Heart right ventricle (tissue), 16 donors: ENCODE measurements around the gene IL16. TPM values are rescaled to one million over a fixed set of nuclear protein-coding genes. Genes with fewer than 3 reads are reported as not detected.

Source experiments
- ATAC-seq, 8 donors: fragments of 200-7000 bp; cut with Tn5 transposase; one replicate each; pipeline ENCODE4 v1.9.1; 2020; ENCODE audit warnings: mild to moderate bottlenecking in 8 of 8, moderate library complexity in 8 of 8, moderate number of reproducible peaks in 1 of 8
- DNase-seq, 2 donors: peaks; one replicate each; pipeline ENCODE4 v3.0.0-alpha.2; 2020
- H3K27ac ChIP-seq, 10 donors: fragments of 200-600 bp; sonication (generic) in 2 of 10; one replicate each; pipeline versions ENCODE4 v1.5.0 to v1.8.0; 2020 to 2022; ENCODE audit warnings: mild to moderate bottlenecking in 3 of 10
- H3K27me3 ChIP-seq, 7 donors: fragments of 200-600 bp; one replicate each; pipeline ENCODE4 v1.8.0; 2021 to 2022; ENCODE audit warnings: mild to moderate bottlenecking in 2 of 7
- H3K36me3 ChIP-seq, 9 donors: fragments of 200-600 bp; sonication (generic) in 1 of 9; one replicate each; pipeline versions ENCODE4 v1.5.0 to v1.8.0; 2020 to 2022; ENCODE audit warnings: mild to moderate bottlenecking in 2 of 9
- H3K4me1 ChIP-seq, 9 donors: fragments of 200-600 bp; sonication (generic) in 1 of 9; one replicate each; pipeline versions ENCODE4 v1.5.0 to v1.8.0; 2020 to 2022; ENCODE audit warnings: mild to moderate bottlenecking in 4 of 9
- H3K4me3 ChIP-seq, 10 donors: fragments of 200-600 bp; sonication (generic) in 2 of 10; one replicate each; pipeline versions ENCODE4 v1.5.0 to v1.8.0; 2020 to 2022; ENCODE audit warnings: mild to moderate bottlenecking in 7 of 10, moderate library complexity in 2 of 10
- H3K9me3 ChIP-seq, 11 donors: fragments of 200-600 bp in 10 of 11; sonication (generic) in 2 of 11; one replicate each; pipeline versions ENCODE4 v1.5.0 to v1.8.0; 2013 to 2022; ENCODE audit warnings: mild to moderate bottlenecking in 2 of 11, control low read depth in 1 of 11, moderate library complexity in 1 of 11
- CTCF ChIP-seq, 9 donors: fragments of 200-600 bp; sonication (generic) in 2 of 9; IDR thresholded peaks; one replicate each; pipeline versions ENCODE4 v1.5.0 to v1.8.0; 2021 to 2022; ENCODE audit warnings: antibody characterized with exemption in 9 of 9, mild to moderate bottlenecking in 5 of 9, moderate library complexity in 1 of 9
- WGBS, 2 donors: extraction: QIAGEN DNeasy Blood & Tissue Kit; methylation state at CpG; one replicate each; pipeline ENCODE4 v1.1.7; 2013; ENCODE audit warnings: inconsistent platforms in 1 of 2; 5-methylcytosine and 5-hydroxymethylcytosine counted together
- intact Hi-C, 10 donors: fragments of 100-400 bp; cut with DNase I; formaldehyde crosslinking; loops; one replicate each; pipeline versions ENCODE4 v1.11.1 to v1.14.2; 2022
- polyA plus RNA-seq, 2 donors: library from polyadenylated mRNA; stranded (reverse); fragments of 200-250 nt; gene quantifications; one replicate each; pipeline ENCODE4 v1.2.3, GENCODE V29; 2013
- total RNA-seq, 10 donors: library from RNA; stranded (reverse); fragmentation: NEBNext Ultra II Directional in 3 of 10; extraction: Animal tissue kit (Norgen Biotek cat#: 25700) in 3 of 10; gene quantifications; one replicate each; pipeline versions ENCODE4 v1.2.1 to v1.2.4, GENCODE V29; 2021 to 2023
- donor health status: Arrhythmogenic right ventricular cardiomyopathy.
- donor health status: ischemic (EF 13 %, LVEDD 7.1; RV severe dilation, severe dysfunction).
- donor health status: healthy with polysubstance abuse.
- donor health status: DM: no; HTN: yes; CAD: no.
- donor health status: DM: no; HTN: no; CAD: no.
- donor health status: ischemic (EF 25% LVEDD 6.9; RV normal size, moderate dysfunction).
- donor health status: ischemic (EF 25% LVEDD 5.7; RV mildly dilated, moderate dysfunction).
- donor health status: healthy.
- donor health status: DM: yes; HTN: yes; CAD: no.
- donor health status: Ischemic cardiomyopathy.
- donor health status: ischemic (EF 35%, LVEDD 5.7; RV mildly dilated, moderate dysfunction).
- donor health status: nonischemic (EF 11% LVEDD 7.7; RV severe dilation, severe dysfunction).
- donor health status: DM: yes; HTN: yes; CAD: no.
- donor health status: PGD.
- donor health status: ischemic (EF 29% LVEDD 5.4; RV normal size, mild dysfunction).
- donor health status: nonischemic (EF 23%, LVEDD 6.1; RV moderate dilation, normal function).

IL16 gene
- total and polyA plus RNA-seq, 12 donors = 3.3 to 13.1 (median 4.2) TPM

- no peak for DNase-seq
- Histone ChIP-seq H3K27ac (no peak overlapping the region), H3K36me3 (no peaks in the 10 kb centered on the region), H3K27me3 (peaks cover 0 to 5% (median 0%) of the 10 kb centered on the region in 7 donors), H3K9me3 (no peaks in the 10 kb centered on the region), H3K4me3 (no peak overlapping the region), H3K4me1 (no peaks in the 10 kb centered on the region)
- TF ChIP-seq CTCF (IDR thresholded peaks at IDR 0.05) = no peak
- 85 to 92% methylated on average over 5 of the region's 5 CpGs for WGBS, 2 donors
- intact Hi-C loops = no loop called here
- ATAC-seq = no peak
These were observed 163.8 kb downstream of the IL16 start for GRCh38 chr15:81360491-81360890.

- WGBS, 2 donors = 88 to 92% methylated on average over 7 of the region's 7 CpGs
- ATAC-seq = no peak
- H3K9me3 ChIP-seq = no peaks in the 10 kb centered on the region
- no peak for TF ChIP-seq CTCF (IDR thresholded peaks at IDR 0.05)
- no peaks in the 10 kb centered on the region for H3K36me3 ChIP-seq
- intact Hi-C loops = no loop called here
- no peaks in the 10 kb centered on the region for H3K4me1 ChIP-seq
- no peak overlapping the region for H3K4me3 ChIP-seq
- H3K27ac ChIP-seq = no peak overlapping the region
- H3K27me3 ChIP-seq = peaks cover 0 to 5% (median 0%) of the 10 kb centered on the region in 7 donors
- no peak for DNase-seq
These were observed 165.2 kb downstream of the IL16 start for GRCh38 chr15:81361891-81362290.

- no peak for TF ChIP-seq CTCF (IDR thresholded peaks at IDR 0.05)
- peak in 1 of 8 donors; percentile 9 for ATAC-seq
- Histone ChIP-seq H3K36me3 (no peaks in the 10 kb centered on the region), H3K4me3 (no peak overlapping the region), H3K27me3 (peaks cover 0 to 5% (median 0%) of the 10 kb centered on the region in 7 donors), H3K27ac (peak overlapping the region in 1 of 10 donors; percentile 8), H3K9me3 (no peaks in the 10 kb centered on the region), H3K4me1 (no peaks in the 10 kb centered on the region)
- intact Hi-C loops = no loop called here
- 77 to 89% methylated on average over 11 of the region's 11 CpGs for WGBS, 2 donors
- no peak for DNase-seq
These were observed 166.1 kb downstream of the IL16 start for GRCh38 chr15:81362790-81363189.

GRCh38 chr15:81363276-81363675 lies 166.6 kb downstream of the IL16 start:
- intact Hi-C loops = no loop called here
- 72 to 75% methylated on average over 3 of the region's 3 CpGs for WGBS, 2 donors

More at GRCh38 chr15:81363276-81363675, 166.6 kb downstream of the IL16 start:
- Histone ChIP-seq H3K9me3 (no peaks in the 10 kb centered on the region), H3K4me3 (no peak overlapping the region), H3K36me3 (no peaks in the 10 kb centered on the region), H3K27me3 (peaks cover 0 to 5% (median 0%) of the 10 kb centered on the region in 7 donors), H3K27ac (peak overlapping the region in 2 of 10 donors; percentile 0 to 8), H3K4me1 (no peaks in the 10 kb centered on the region)
- no peak for TF ChIP-seq CTCF (IDR thresholded peaks at IDR 0.05)
- DNase-seq (no peak), ATAC-seq (peak in 2 of 8 donors; percentile 27 to 29)

Other genes with a start within 250 kb of the IL16 start
- 10 to 100 TPM; 11.1 to 17.6 (median 15.2) TPM for gene MESD, start 207.1 kb upstream of the IL16 start, total RNA-seq
- 10 to 100 TPM; 13.4 TPM for gene MESD, start 207.1 kb upstream of the IL16 start, polyA plus RNA-seq
- 10 to 100 TPM in 2 of 10 donors, 1 to 10 TPM in 8; 4.3 to 19.4 (median 6.3) TPM for gene TLNRD1, start 196.0 kb upstream of the IL16 start, total RNA-seq
- 1 to 10 TPM; 5.1 to 8.5 TPM for gene TLNRD1, start 196.0 kb upstream of the IL16 start, polyA plus RNA-seq
- gene CFAP161, start 62.6 kb upstream of the IL16 start, total RNA-seq = 1 to 10 TPM in 3 of 10 donors, under 1 TPM in 7; 0.28 to 1.2 (median 0.83) TPM
- under 1 TPM; 0.32 to 0.95 TPM for gene CFAP161, start 62.6 kb upstream of the IL16 start, polyA plus RNA-seq
- 1 to 10 TPM in 6 of 10 donors, under 1 TPM in 4; 0.70 to 3.5 (median 1.2) TPM for gene STARD5, start 127.3 kb downstream of the IL16 start, total RNA-seq
- 1 to 10 TPM; 2.5 to 4.7 TPM for gene STARD5, start 127.3 kb downstream of the IL16 start, polyA plus RNA-seq
- gene TMC3, start 177.3 kb downstream of the IL16 start, total RNA-seq = not detected
- under 1 TPM in 1 of 2 donors, not detected in 1; under 0.01 TPM for gene TMC3, start 177.3 kb downstream of the IL16 start, polyA plus RNA-seq